Testis (tissue), 5 donors: ENCODE measurements around the gene ATOH7. TPM values are rescaled to one million over a fixed set of nuclear protein-coding genes. Genes with fewer than 3 reads are reported as not detected.
"Not testable (repeated sequence)": the region's sequence is repeated elsewhere in the genome, so short reads cannot be mapped to it uniquely, and the experiment has no call there.

Experiments
- DNase-seq: peaks from one replicate; pipeline ENCODE4 v3.0.0-alpha.2; 2019
- H3K27ac ChIP-seq, 2 donors: fragments of 200-600 bp; sonication (generic); one replicate each; pipeline ENCODE4 v1.5.1; 2019
- H3K27me3 ChIP-seq: fragments of 200-600 bp; sonication (generic); one replicate; pipeline ENCODE4 v1.5.1; 2019
- H3K36me3 ChIP-seq: fragments of 200-600 bp; sonication (generic); one replicate; pipeline ENCODE4 v1.5.1; 2017; ENCODE audit warnings: low read depth; ENCODE audit errors: missing control alignments
- H3K4me1 ChIP-seq: fragments of 200-600 bp; sonication (generic); one replicate; pipeline ENCODE4 v1.5.1; 2019
- H3K4me3 ChIP-seq, 2 donors: fragments of 200-600 bp; sonication (generic); one replicate each; pipeline ENCODE4 v1.5.1; 2017 to 2019
- H3K9me3 ChIP-seq: fragments of 200-600 bp; sonication (generic); one replicate; pipeline ENCODE4 v1.5.1; 2017
- POLR2A ChIP-seq: fragments of 450-650 bp; IDR thresholded peaks from one replicate; pipeline ENCODE4 v1.6.1; 2017; ENCODE audit warnings: antibody characterized with exemption, mild to moderate bottlenecking, moderate library complexity
- WGBS, 2 donors: methylation state at CpG; one replicate each; pipeline ENCODE4 v1.1.5; 2018; 5-methylcytosine and 5-hydroxymethylcytosine counted together
- intact Hi-C: fragments of 100-400 bp; cut with DNase I; formaldehyde crosslinking; loops from one replicate; pipeline ENCODE4 v1.15.1; 2023; ENCODE audit warnings: low total_unique reads
- long read RNA-seq, 2 donors: transcript quantifications; one replicate each; lab custom pipeline, GENCODE V29; 2026
- polyA plus RNA-seq: library from polyadenylated mRNA; stranded (reverse); fragments of 350-450 nt; fragmentation: Illumina TruSeq; extraction: RNeasy Lipid Tissue Mini Kit (QIAGEN cat#74804); gene quantifications from one replicate; pipeline ENCODE4 v1.2.3, GENCODE V29; 2014; ENCODE audit warnings: low read depth, low replicate concordance; ENCODE audit not compliant: insufficient read depth
- total RNA-seq, 2 donors: library from RNA; depleted of rRNA; stranded (reverse); fragments of >200 nt; gene quantifications; one replicate each; pipeline ENCODE4 v1.2.3, GENCODE V29; 2016
- TF ChIP-seq, protein P1 (sequence below), 3 experiments: fragments of 450-650 bp in 2 of 3; fragments of 200-600 bp in 1 of 3; sonication (generic) in 1 of 3; IDR thresholded peaks; one replicate each; pipeline ENCODE4 v1.5.1; 2016 to 2019; ENCODE audit warnings: antibody characterized with exemption in 3 of 3, mild to moderate bottlenecking in 2 of 3, moderate library complexity in 1 of 3

ATOH7 gene
- total RNA-seq (1 to 10 TPM in 1 of 2 donors, under 1 TPM in 1; 0.63 to 1.2 TPM), polyA plus RNA-seq (0.21 TPM)
- long read RNA-seq, donor 1, partial matches to known transcripts, result 0 of 1 reads
- long read RNA-seq, donor 1, other reads (novel, unspliced or antisense), result 0 of 1 reads
- long read RNA-seq, donor 2, partial matches to known transcripts, result 0 of 1 reads
- long read RNA-seq, donor 2, other reads (novel, unspliced or antisense), result 0 of 1 reads

DNA sequence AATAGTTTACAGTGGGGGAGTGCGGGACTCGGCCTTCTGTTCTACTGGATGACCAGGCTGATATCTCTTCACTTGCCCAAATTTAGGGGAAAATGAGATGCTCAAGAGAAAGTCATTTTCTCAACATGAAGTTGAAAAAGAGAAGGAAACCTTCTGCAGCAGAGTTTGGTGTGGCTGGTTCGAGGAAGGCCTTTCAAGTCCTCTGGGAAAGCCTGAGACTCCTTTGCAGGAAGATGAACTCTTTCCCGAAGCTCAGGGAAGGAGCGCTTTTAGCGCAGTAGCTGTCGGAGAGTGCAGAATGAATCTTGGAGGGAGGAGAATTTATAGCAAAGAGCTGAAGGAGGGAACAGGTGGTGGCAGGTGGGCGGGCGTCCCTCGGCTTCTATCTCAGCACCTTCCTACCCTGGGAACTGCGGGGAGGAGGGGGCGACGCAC lies at the start of gene ATOH7:
Gene ATOH7, minus strand, starts transcription at position 297 of the 435 bp plus-strand sequence. CDS start 436 bp downstream, outside the sequence.
- H3K4me3 ChIP-seq, result peak within 1 kb of the TSS; percentile 63 to 73
- 19 to 24% methylated on average over 13 of the region's 13 CpGs for WGBS, 2 donors
- H3K27ac ChIP-seq, result peak within 1 kb of the TSS; percentile 79 to 88
- H3K36me3 ChIP-seq, result no peaks in the 10 kb centered on the region
- no peaks in the 10 kb centered on the region for H3K27me3 ChIP-seq
- H3K4me1 ChIP-seq, result no peaks in the 10 kb centered on the region
- no peak for DNase-seq
- H3K9me3 ChIP-seq, result no peaks in the 10 kb centered on the region
- intact Hi-C loops, result no loop called here
- TF ChIP-seq, protein P1, sequence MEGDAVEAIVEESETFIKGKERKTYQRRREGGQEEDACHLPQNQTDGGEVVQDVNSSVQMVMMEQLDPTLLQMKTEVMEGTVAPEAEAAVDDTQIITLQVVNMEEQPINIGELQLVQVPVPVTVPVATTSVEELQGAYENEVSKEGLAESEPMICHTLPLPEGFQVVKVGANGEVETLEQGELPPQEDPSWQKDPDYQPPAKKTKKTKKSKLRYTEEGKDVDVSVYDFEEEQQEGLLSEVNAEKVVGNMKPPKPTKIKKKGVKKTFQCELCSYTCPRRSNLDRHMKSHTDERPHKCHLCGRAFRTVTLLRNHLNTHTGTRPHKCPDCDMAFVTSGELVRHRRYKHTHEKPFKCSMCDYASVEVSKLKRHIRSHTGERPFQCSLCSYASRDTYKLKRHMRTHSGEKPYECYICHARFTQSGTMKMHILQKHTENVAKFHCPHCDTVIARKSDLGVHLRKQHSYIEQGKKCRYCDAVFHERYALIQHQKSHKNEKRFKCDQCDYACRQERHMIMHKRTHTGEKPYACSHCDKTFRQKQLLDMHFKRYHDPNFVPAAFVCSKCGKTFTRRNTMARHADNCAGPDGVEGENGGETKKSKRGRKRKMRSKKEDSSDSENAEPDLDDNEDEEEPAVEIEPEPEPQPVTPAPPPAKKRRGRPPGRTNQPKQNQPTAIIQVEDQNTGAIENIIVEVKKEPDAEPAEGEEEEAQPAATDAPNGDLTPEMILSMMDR (IDR thresholded peaks at IDR 0.05), result no peak
- TF ChIP-seq POLR2A, result no peak

DNA sequence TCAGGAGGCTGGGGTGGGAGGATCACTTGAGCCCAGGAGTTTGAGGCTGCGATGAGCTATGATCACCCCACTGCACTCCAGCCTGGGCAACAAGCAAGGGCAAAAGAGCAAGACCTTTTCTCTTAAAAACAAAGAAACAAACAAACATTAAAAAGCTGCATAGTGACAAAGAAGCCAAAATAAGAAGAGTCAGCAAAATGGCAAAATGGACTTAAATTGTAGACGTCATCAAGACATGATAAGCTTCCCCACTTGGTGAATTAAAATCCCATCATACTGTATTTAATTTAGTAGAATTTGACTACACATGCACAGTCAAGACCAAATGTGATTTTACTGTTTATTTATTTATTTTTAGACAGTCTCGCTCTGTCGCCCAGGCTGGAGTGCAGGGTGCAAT lies 48.8 kb upstream of the ATOH7 start:
- Histone ChIP-seq H3K4me1 (no peaks in the 10 kb centered on the region), H3K4me3 (no peak overlapping the region), H3K27me3 (no peaks in the 10 kb centered on the region), H3K9me3 (no peaks in the 10 kb centered on the region), H3K36me3 (no peaks in the 10 kb centered on the region), H3K27ac (no peak overlapping the region)
- DNase-seq, result no peak
- intact Hi-C loops, result no loop called here
- 92 to 95% methylated on average over 4 of the region's 4 CpGs for WGBS, 2 donors
- TF ChIP-seq POLR2A, result no peak
- TF ChIP-seq, protein P1 (IDR thresholded peaks at IDR 0.05), result no peak

DNA sequence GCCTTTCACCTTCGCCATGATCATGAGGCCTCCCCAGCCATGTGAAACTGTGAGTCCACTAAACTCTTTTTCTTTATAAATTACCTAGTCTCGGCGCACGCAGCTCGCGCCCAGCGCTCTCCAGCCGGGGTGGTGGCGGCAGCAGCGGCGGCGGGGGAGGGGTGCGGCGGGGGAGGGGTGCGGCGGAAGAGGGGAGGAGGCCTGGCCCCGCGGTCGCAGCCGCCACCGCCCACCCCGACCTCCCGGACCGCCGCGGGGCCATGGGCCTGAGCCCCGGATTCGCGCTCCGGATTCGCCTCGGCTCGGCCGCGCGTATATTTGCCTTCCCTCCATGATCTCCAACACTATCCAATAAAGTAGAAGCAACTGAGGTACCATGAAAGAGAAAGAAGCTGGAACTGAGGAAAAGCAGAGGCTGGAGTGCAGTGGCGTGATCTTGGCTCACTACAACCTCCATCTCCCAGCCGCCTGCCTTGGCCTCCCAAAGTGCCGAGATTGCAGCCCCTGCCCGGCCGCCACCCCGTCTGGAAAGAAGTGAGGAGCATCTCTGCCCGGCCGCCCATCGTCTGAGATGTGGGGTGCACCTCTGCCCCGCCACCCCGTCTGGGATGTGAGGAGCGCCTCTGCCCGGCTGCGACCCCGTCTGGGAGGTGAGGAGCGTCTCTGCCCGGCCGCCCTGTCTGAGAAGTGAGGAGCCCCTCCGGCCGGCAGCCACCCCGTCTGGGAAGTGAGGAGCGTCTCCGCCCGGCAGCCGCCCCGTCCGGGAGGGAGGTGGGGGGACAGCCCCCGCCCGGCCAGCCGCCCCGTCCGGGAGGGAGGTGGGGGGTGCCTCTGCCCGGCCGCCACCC lies 47.2 kb upstream of the ATOH7 start:
- H3K9me3 ChIP-seq, H3K27me3 ChIP-seq, H3K36me3 ChIP-seq, intact Hi-C loops, DNase-seq, H3K4me1 ChIP-seq, H3K27ac ChIP-seq: not testable (repeated sequence)
- 72 to 83% methylated on average over 36 to 69 of the region's 70 CpGs for WGBS, 2 donors
- peak overlapping the region in 1 of 2 donors; percentile 29 for H3K4me3 ChIP-seq

DNA sequence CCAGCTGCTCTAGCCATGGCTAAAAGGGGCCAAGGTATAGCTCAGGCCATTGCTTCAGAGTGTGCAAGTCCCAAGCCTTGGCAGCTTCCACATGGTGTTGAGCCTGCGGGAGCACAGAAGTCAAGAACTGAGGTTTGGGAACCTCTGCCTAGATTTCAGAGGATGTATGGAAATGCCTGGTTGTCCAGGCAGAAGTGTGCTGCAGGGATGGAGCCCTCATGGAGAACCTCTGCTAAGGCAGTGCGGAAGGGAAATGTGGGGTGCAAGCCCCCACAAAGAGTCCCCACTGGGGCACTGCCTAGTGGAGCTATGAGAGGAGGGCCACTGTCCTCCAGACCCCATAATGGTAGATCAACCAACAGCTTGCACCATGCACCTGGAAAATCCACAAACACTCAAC lies 45.9 kb upstream of the ATOH7 start:
- H3K9me3 ChIP-seq, H3K27me3 ChIP-seq, H3K4me3 ChIP-seq, intact Hi-C loops, H3K36me3 ChIP-seq, H3K27ac ChIP-seq, H3K4me1 ChIP-seq, DNase-seq: not testable (repeated sequence)
- WGBS, 2 donors, result 100% methylated on average over 2 of the region's 2 CpGs

DNA sequence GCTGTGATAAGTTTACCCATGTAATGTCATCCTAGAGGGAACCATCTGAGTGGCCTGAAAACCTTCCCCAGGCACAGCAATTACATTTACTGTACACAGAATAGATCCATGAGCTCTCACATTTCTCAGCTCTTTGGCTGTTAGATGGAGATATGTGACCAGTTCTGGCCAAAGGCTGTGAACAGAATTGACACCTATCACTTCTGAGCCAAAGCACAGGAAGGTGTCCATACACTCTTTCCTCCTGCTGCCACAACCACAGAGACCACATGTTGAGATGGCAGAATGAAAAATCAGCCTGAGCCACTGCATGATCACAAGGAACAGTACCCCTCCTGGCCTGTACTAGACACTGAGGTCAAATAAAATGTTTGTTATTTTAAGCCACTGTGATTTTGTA lies 44.3 kb upstream of the ATOH7 start:
- Histone ChIP-seq H3K27ac (no peak overlapping the region), H3K9me3 (no peaks in the 10 kb centered on the region), H3K36me3 (no peaks in the 10 kb centered on the region), H3K27me3 (no peaks in the 10 kb centered on the region), H3K4me3 (no peak overlapping the region), H3K4me1 (peaks cover 7% of the 10 kb centered on the region)
- intact Hi-C loops, result no loop called here
- TF ChIP-seq, protein P1 (IDR thresholded peaks at IDR 0.05), result no peak
- no peak for TF ChIP-seq POLR2A
- no peak for DNase-seq
